T follicular helper cell (primary cell): ENCODE data around the gene IL1R2.

ENCODE experiments used
- DNase-seq: peaks from one replicate; pipeline ENCODE4 v3.0.0-alpha.2; 2020; ENCODE audit warnings: low read depth
- total RNA-seq, 2 experiments: gene quantifications; one replicate each; lab custom pipeline; 2026; lab: John Stamatoyannopoulos, UW

Gene IL1R2
- total RNA-seq = 0.42 to 8.8 reads per million in 2 experiments

- DNase-seq = no peak
These were observed at the start of gene IL1R2 for GRCh38 chr2:101991721-101992145. Gene IL1R2 (plus strand): TSS chr2:101991960. CDS start chr2:102008576, 16,616 bp downstream.

DNA sequence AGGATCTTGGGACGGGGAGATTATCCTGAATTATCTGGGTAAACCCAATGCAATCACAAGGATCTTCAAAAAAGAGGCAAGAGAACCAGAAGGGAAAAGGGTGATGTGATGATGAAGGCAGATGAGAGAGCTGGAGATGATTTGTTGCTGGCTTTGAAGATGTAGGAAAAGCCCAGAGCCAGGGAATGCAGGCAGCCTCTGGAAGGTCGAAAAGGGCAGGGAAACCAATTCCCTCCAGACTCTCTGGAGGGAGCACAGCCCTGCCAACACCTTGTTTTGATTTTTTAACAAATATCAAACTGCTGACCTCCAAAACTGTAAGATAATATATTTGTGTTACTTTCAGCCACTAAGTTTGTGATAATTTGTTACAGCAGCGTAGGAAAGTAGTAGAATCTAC is 48.9 kb upstream of the IL1R2 start:
- DNase-seq = no peak

GRCh38 chr2:101946372-101947039 is 45.3 kb upstream of the IL1R2 start:
- no peak for DNase-seq

- no peak for DNase-seq
These were observed 44.4 kb upstream of the IL1R2 start for GRCh38 chr2:101947374-101947773.

GRCh38 chr2:101948625-101949155 is 43.1 kb upstream of the IL1R2 start:
- DNase-seq = no peak

DNA sequence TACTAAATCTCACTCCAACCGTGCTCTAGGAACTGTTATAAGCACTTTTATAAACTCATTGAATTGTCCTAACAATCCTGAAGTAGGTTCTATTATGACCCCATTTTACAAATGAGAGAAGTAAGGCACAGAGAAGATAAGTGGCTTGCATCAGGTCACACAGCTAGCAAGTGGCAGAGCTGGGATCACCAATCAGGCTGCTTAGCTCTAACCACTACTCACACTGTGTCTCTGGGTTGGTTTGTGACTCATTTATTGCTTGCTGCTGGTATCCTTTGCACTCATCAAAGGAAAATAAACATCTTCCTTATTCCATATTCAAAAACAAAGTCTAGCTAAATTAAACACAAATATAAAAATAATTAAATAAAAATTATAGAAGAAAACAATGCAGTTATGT is 42.5 kb upstream of the IL1R2 start:
- DNase-seq = no peak

GRCh38 chr2:101951296-101951695 is 40.5 kb upstream of the IL1R2 start:
- no peak for DNase-seq

- DNase-seq = no peak
These were observed 39.2 kb upstream of the IL1R2 start for GRCh38 chr2:101952551-101952950.

DNA sequence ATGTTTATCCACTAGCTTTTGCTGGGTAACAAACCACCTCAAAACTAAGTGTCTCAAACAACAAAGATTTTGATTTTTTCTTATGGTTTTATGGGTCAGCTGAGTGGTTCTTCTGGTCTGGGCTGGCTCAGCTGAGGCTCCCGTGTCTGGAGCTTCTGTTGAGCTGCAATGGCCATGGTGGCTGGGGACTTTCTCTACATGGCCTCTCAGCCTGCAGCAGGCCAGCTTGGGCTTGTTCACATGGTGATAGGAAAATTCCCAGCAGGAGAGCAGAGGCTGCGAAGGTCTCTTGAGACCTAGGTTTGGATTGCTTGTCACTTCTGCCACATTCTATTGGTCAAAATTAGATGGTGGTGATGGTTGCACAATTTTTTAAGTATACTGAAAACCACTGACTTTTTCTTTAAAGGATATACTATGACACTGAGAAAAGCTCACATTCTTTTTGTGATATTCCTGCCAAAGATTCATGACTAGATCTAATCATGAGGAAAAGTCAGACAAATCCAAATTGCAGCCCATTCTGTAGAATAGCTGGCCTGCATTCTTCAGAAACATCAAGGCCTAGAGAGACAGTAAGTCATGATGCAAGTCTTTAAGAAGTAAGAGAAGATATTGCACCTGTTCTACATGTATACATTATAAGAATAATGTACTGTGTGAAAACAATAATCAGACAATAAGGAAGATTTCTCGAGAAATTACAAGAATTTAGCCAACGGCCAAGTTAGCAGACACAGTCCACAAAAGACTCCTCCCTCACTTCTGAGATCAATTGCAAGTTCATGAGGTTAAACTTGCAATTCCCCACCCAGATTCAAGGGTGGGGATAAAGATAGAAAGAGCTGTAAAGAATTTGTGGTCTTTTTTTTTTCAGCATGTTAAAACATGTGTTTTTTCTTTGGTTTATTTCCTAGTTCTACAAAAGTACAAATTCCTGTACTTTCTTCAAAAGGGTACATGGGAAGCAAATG is 35.0 kb upstream of the IL1R2 start:
- DNase-seq = no peak

DNA sequence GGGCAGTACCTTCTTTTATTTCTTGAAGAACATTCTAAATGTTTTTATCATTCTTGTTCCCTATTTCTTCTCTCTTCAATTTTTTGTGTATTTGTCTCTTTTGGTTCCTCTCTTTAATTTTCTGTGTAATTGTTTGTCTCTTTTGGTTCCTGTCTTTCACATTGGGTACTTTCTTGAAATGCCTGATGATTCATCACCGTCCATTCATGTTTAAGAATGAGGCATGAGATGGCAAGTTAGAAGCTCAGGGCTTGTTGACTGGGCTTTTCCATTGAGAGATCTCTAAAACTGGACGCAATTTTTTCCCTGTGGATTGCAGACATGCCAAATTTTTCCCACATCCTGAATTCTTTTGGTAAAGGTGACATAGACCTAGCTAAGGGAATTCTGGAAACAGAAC is 33.7 kb upstream of the IL1R2 start:
- DNase-seq = no peak

DNA sequence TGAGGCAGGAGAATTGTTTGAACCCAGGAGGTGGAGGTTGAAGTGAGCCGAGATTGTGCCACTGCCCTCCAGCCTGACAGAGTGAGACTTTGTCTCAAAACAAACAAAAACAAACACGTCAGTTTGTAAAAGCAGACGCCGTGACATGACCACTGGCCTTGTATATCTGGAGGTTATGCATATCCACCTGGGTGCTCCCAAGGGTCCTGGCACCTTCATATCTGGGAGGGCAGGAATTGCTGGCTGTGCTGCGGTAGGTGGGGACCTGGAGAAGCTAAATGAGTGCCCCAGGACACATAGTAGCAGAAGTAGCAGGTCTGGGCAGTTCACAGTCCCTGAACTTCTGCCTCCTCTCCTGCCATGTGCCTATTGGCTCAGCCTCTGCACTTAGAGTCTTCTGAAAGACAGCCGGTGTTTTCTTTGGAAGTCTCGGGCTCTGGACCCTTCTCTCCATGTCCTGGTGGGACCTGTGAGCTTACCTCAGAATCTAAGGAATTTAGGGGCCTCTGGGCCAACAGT is 30.9 kb upstream of the IL1R2 start:
- no peak for DNase-seq

DNA sequence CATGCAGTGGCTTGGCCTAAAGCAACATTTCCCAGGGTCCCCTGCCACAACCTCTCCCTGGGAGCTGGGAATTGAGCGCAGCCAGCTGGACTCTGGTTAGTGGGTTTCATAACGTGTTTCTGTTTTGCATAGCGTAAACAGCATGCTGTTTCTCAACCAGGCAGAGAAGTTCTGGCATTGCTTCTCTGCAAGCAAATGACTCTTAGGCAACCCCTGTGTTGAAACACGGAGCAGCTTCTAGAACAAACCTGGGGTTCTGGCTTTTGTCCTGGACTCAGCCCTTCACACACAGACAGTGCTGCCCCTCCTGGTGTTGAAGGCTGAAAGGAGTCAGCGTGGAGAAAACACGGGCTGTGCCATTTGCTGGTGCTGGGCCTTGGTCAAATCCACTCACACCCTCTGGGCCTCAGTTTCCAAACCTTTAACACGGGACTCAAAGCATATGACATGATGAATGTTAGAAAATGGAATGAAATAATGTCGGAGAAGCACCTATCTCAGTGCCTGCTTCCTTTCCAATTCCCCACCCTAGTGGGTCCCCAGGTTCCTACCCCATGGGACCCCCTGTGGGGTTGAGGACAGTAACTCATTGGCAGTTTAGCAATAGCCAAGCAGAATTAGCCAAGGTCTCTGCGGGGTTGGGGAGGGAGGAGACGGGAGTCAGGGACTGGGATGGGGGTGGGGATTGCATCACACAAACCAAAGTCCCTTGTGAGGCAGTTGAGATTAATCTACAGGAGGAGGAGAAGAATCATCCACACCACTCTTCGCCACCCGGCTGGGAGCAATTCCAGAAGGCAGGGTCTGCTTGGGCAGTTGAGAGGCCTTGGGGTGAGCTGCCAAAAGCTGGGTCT is 30.2 kb upstream of the IL1R2 start:
- DNase-seq = no peak

DNA sequence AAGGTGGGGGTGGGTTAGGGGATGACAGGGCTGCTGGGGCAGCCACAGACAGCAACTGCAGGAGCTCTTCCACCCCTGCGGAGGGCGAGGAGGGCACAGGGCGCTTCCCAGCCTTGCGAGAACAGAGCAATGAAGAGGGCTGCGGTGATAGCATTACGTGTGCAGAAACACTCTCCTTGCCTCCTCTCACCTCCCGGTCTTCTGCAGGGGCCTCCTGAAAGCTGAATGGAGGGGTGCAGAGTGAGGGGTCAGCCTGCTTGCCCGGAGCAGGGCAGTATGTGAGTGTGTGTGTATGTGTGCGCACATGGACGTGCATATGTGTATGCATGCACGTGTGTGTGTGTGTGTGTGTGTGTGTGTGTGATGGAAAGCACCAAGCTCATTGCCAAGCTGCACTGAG is 29.5 kb upstream of the IL1R2 start:
- no peak for DNase-seq

DNA sequence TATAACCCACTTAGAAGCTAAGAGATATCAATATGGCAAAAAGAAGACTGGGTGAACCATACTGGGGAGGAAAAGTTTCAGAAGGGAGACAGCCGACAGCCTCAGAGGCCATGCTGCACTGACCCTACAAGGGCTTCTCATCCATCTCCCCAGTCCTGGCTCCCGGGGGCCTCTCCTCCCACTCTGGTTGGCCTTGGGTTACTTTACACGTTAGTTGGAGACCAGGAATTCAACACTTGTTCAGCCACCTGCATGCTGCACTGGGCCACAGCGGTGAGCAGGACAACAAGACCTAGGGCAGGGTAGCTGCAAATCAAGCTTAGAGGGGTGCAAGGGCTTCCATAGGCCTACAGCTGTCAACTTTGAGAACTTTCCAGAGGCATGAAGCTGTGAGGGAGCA is 28.6 kb upstream of the IL1R2 start:
- DNase-seq = no peak

DNA sequence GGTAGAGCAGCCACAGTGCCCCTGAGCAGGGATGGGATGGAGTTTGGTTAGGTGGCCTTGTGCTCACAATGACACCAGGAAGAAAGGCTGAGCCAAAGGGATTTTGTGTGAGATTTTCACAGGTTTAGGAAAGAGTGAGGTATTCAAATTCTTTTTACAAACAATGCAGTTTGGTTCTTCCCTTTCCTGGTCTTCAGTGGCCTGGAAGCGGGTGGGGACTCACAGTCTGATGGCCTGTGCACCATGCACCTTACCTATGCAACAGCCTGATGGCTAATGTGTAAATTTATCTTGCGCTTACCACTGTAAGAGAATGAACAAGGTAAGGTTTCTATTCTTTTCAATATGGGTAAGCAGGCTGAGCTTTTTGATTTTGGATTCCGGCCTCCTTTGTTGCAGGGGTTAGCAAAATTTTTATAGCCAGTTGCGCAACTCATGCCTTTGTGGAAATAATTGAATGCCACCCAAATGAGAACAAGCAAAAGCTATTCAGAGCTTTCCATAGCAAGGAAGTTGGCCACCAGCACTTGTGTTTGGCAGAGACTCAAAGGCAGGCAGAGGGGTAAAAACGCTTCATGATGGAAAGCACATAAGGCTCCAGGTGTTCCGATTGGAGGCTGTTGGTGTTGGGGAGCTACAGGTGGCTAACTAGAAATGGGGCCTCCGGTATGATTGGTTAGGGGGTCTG is 23.8 kb upstream of the IL1R2 start:
- no peak for DNase-seq

GRCh38 chr2:101969723-101970122 is 22.0 kb upstream of the IL1R2 start:
- DNase-seq = no peak

GRCh38 chr2:101970901-101971300 is 20.9 kb upstream of the IL1R2 start:
- DNase-seq = no peak

DNA sequence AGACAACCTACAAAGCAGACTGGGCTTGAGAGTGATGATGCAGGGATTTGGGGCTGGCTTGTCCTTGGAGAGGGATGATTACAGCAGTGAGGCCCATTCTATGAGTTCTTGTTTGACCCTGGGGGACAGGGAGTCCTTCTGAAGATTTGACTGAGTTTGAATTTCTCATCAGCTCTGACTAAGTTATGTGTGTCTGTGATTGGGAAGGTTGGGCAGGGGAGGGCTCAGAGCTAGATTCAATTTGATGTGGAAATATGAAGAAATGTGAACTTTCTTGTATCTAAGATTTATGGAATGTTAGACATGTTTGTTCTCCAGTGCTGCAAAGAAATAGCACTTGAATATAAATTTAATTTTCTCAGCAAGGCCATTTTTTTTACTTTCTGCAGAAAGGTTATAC is 19.9 kb upstream of the IL1R2 start:
- no peak for DNase-seq

DNA sequence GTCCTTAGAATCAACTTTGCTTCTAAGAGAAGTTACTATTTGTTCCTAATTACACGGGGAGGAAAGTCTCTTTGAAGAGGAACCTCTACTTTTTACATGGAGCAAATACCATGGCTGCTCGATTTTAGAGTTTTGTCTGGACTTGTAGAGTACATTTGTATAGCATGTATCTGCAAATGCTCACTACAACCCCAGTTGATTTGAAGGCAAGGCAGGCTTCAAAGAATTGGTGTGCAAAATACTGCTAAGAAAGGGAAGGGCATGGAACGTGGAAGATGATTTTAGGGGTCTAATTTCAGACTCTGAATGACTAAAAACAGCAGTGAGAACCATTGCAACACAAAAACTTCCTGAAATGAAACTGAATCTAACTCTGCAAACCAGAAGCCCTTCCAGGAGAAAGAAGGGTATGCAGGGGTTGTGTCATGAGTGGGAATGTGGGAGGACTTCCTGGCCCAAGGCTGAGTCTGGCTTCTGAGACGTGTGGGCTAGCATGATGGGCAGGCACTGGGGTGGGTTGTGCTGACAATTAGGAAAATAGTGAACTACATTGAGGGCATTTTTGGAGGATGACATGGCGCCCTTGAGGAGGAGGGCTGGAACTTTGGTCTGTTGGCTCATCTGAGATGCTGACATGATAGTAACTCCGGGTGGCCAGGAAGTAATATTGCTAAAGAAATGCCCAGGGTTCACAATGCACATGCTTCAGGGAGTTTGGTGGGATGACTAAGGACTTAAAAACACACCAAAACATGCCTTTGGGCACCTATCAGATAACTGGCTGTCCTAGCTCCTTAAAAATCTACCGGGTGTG is 18.9 kb upstream of the IL1R2 start:
- DNase-seq = no peak

GRCh38 chr2:101974663-101975062 is 17.1 kb upstream of the IL1R2 start:
- no peak for DNase-seq
